ENCODE data around the gene STUB1.
A peak's percentile ranks its signal among the peaks of the same experiment; 100 is the strongest.

The STUB1 gene

DNA sequence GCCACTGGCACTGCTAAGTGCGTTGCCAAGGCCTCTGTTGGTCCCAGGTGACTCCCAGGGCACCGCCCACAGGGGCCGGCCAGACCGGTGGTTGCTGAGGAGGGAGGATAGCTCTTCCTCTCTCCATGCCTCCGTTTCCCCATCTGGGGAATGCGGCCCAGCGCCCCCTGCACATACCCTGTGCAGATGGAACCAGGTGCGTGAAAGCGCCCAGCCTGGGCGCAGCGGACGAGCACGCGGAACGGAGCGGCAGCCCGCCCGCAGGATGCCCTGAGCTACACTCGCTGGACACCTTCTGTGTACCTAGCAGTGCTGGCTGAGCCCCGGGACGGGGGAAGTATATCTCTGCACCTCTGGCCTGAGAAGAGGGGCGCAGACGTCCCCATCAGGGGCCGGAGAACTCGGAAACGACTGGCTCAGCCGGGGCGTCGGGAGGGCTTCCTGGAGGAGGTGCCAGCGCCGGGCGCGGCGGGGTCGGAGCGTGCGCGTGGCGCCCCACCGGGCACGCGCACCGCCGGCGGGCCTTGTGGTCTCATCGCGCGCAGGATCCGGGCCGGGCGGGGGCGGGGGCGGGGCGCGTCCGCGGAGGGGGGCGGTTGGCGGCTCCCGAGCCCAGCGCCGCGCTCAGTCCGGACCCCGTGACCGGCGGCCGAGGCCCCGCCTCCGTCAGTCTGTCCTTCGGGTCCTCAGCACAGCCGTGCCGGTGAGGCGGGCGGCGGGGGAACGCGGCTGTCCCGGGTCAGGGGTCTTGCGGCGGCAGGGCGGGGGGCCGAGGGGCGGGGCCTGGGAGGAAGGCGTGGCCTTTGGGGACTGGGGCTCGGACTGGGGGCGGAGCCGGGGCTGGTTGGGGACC lies 46.5 kb downstream of the STUB1 start, which contains the start of the genes CCDC78 and HAGHL:
CCDC78 (minus strand) TSS at position 6 of the 853 bp plus-strand sequence. CDS start 76 bp downstream, outside the sequence.
HAGHL (plus strand) TSS at position 669 of the 853 bp plus-strand sequence. CDS start 404 bp downstream, outside the sequence.
- DNase-seq = peak; percentile 65 to 72

DNA sequence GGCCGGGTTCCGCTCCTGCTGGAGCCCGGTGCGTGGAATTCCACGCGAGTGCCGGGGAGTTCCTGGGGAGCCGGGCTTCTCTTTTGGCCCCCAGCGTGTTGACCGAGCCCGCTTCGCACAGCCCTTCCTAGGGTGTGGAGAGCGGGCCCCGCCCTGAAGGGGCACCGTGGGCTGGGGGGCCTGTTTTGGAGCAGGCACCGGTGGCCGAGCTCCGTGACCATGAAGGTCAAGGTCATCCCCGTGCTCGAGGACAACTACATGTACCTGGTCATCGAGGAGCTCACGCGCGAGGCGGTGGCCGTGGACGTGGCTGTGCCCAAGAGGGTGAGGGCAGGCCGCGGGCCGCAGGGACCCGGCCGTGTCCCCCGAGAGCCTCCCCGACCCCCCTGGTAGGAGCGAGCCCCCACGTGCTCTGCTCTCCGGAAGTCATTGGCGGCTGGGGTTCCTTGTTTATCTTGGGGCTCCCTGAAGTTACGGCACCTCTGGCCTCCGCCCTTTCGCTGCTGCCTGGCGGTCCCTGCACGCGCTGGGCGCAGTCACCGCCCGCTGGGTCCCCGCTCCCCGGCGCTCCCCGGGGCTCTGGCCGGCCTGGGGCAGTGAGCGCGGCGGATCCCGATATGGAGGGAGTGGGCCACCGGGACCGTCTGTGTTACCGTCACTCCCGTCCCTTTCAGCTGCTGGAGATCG lies 47.2 kb downstream of the STUB1 start:
- peak; percentile 36 to 37 for DNase-seq

DNA sequence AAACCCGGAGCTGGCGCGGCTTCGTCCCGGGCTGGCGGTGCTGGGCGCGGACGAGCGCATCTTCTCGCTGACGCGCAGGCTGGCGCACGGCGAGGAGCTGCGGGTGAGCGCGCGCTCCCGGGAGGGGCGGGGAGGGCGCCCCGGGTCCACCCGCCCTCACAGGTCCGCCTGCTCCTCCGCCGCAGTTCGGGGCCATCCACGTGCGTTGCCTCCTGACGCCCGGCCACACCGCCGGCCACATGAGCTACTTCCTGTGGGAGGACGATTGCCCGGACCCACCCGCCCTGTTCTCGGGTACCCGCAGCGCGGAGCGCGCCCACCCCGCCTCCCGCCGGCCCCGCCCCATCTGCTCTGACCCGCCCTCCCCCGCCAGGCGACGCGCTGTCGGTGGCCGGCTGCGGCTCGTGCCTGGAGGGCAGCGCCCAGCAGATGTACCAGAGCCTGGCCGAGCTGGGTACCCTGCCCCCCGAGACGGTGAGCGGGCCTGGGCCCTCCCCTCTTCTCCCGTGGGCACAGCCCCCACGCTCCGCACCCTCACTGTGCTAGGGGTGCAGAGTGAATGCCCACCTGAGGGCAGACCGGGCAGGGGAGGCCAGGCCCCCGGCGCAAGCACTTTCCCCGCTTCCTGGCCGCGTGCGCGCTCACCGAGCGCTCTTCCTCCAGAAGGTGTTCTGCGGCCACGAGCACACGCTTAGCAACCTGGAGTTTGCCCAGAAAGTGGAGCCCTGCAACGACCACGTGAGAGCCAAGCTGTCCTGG lies 48.1 kb downstream of the STUB1 start:
- DNase-seq = peak; percentile 64 to 72

DNA sequence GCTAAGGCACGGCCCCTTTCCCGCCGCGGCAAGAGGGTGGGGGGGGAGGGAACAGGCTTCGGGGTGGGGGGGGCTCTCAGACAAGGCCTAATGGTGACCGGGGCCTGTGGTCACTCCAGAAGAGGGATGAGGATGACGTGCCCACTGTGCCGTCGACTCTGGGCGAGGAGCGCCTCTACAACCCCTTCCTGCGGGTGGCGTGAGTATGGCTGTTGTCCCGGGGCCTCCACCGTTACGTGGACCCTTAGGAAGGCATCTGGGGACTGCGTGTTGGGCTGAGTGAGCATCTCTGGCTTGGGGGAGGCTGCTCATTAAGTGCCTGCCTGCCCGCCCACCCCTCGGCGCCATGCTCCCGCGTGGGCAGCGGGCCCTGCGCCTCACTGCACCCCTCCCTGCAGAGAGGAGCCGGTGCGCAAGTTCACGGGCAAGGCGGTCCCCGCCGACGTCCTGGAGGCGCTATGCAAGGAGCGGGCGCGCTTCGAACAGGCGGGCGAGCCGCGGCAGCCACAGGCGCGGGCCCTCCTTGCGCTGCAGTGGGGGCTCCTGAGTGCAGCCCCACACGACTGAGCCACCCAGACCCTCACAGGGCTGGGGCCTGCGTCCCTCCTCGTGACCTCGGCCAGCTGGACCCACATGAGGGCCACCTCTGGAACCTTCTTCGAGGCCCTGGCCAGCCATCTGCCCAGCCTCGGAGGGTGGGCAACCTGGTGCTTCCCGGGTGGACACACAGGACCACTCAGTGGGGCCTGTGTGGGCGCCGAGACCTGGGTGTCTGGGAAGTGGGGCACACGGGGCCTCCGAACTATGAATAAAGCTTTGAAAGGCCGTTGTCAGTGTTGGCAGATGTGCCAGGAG lies 48.9 kb downstream of the STUB1 start:
- DNase-seq = no peak

DNA sequence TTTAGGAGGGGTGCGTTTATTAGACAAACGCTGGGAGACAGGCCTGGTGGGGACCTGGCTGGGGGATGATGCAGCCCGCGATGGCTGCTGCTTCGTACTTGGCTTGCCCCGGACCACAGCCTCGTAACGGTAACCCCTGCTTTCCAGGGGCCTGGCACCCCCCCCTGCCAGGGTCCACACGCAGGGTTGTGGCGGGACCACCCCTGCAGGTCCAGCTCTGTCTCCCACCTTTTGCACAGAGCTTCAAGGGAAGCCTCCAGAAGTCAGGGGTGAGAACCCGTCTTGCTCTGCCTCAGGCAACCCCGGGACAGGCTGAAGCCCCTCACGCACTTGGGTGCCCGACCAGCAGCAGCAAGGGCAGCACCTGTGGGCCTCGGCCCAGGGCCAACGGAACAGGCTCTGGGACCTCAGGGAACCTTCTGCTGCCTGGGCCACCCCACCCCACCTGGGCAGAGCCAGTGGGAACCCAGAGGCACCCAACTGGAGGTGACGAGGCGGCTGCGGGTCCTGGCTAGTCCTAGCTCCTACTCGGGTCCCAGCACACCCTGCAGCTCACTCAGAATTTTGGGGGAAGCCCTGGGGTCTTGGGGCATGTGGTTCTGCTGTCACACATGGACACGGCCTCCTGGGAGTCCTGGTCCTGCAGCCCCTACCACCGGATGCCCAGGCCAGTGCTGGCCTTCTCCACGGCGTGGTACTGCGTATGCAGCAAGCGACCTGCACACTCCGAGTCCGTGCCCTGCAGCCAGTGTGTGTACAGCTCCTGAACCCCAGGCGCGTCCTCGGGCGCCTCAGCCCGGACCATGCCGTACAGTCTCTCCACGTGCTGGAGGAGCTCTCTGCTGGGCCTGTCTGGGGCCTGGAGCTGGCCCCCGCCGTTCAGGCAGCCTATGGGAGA lies 49.8 kb downstream of the STUB1 start:
- DNase-seq = no peak

DNA sequence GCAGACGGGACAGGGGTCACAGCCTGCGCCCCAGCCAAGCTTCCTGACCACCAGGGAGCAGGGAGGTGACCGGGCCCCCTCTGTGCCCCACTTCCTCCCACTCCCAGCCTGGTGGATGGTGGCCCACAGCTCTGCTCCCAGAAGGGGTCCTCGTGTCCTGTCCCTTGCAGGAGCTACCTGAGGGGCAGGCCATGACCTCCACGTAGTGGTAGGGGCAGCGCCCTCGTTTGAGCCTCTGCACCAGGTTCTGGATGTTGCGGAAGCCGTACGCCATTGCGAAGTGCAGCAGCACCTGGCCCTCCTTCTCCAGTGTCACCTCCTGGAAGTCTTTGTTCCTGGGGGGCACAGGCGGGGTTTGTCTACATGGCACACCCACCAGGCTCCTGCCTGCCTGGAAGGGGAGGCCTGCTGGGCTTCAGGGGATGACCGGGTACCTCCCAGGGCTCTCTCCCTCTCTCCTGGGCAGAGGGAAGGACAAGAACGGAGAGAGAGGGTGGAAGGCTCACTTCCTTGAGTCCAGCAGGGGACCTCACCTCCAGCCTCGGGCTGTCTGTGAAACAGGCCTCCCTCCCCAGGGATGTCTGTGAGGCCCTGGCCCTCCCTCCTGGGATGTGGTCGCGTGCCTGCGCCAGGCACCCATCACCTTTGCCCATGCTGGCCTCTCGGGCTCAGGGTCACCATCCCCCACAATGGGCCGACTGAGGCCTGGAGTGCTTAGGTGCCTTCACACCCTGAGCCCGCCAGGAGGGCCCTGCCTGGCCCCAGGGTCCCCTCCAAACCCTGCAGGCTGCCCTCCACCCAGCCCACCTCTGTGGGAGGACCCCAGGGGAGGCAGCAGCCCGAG lies 50.7 kb downstream of the STUB1 start:
- no peak for DNase-seq

DNA sequence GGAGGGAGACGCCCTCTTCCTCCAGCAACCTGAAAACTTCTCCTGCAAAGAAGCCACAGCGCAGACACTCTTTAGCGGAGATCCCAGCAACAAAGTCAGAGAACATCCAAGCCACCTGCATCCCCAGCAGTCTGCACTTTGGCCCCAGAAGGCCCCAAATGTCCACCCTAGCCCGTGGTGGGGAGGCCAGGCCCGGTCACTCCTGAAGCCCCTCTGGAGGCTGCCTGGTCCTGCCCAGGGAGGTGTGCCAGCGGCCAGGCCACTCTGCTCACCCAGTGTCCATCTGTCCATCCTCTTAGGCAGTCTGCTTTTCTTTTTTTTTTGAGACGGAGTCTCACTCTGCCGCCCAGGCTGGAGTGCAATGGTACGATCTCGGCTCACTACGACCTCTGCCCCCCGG lies 52.1 kb downstream of the STUB1 start:
- no peak for DNase-seq
